Loucy (cell line): ENCODE data around the gene TMEM231.

Experiments
- EZH2phosphoT487 ChIP-seq: fragments of 200-600 bp; IDR thresholded peaks from 2 replicates; pipeline ENCODE4 v1.6.1; 2018; ENCODE audit warnings: antibody characterized with exemption, mild to moderate bottlenecking, moderate library complexity, borderline replicate concordance
- TF ChIP-seq, protein P1 (sequence below): fragments of 200-600 bp; sonication (generic); conservative IDR thresholded peaks from 2 replicates; pipeline ENCODE4 v1.5.1; 2014; ENCODE audit warnings: mild to moderate bottlenecking, antibody characterized with exemption, low read length

- TF ChIP-seq, protein P1, sequence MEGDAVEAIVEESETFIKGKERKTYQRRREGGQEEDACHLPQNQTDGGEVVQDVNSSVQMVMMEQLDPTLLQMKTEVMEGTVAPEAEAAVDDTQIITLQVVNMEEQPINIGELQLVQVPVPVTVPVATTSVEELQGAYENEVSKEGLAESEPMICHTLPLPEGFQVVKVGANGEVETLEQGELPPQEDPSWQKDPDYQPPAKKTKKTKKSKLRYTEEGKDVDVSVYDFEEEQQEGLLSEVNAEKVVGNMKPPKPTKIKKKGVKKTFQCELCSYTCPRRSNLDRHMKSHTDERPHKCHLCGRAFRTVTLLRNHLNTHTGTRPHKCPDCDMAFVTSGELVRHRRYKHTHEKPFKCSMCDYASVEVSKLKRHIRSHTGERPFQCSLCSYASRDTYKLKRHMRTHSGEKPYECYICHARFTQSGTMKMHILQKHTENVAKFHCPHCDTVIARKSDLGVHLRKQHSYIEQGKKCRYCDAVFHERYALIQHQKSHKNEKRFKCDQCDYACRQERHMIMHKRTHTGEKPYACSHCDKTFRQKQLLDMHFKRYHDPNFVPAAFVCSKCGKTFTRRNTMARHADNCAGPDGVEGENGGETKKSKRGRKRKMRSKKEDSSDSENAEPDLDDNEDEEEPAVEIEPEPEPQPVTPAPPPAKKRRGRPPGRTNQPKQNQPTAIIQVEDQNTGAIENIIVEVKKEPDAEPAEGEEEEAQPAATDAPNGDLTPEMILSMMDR: no peak
- TF ChIP-seq EZH2phosphoT487: no peak
These were observed 49.5 kb downstream of the TMEM231 start for GRCh38 chr16:75506574-75506973.
